Suprapubic skin (tissue), 4 donors: ENCODE results near the gene ANO4.

Source experiments
- CTCF ChIP-seq, 2 donors: fragments of 200-600 bp in 1 of 2; fragments of 450-650 bp in 1 of 2; sonication (generic) in 1 of 2; IDR thresholded peaks; one replicate each; pipeline ENCODE4 v1.5.1; 2016 to 2019; ENCODE audit warnings: antibody characterized with exemption in 2 of 2, mild to moderate bottlenecking in 1 of 2, moderate library complexity in 1 of 2
- EP300 ChIP-seq: sonication (generic); formaldehyde crosslinking; IDR thresholded peaks from one replicate; pipeline ENCODE4 v1.6.1; 2017; ENCODE audit warnings: antibody characterized with exemption
- POLR2A ChIP-seq, 2 donors: fragments of 450-650 bp; IDR thresholded peaks; one replicate each; pipeline ENCODE4 v1.6.1; 2017; ENCODE audit warnings: antibody characterized with exemption in 2 of 2, mild to moderate bottlenecking in 2 of 2, moderate library complexity in 2 of 2
- POLR2AphosphoS5 ChIP-seq, 3 donors: sonication (generic); formaldehyde crosslinking; IDR thresholded peaks; one replicate each; pipeline ENCODE4 v1.6.1; 2017; ENCODE audit warnings: antibody characterized with exemption in 3 of 3

GRCh38 chr12:100974747-100975146, 180.2 kb downstream of the ANO4 start:
- TF ChIP-seq CTCF (IDR thresholded peaks at IDR 0.05) (no peak), EP300 (no peak), POLR2A (IDR thresholded peaks at IDR 0.05) (no peak), POLR2AphosphoS5 (IDR thresholded peaks at IDR 0.05) (no peak)
